C4-2B (cell line): Measurements from ENCODE around the gene PHF24.
"Not testable (repeated sequence)": the region's sequence is repeated elsewhere in the genome, so short reads cannot be mapped to it uniquely, and the experiment has no call there.

Source experiments
- ZFX ChIP-seq: fragments of 450-650 bp; IDR thresholded peaks from 2 replicates; pipeline ENCODE4 v1.6.1; 2017
- TF ChIP-seq, protein P1 (sequence below): fragments of 450-650 bp; conservative IDR thresholded peaks from 2 replicates; pipeline ENCODE4 v1.5.1; 2017; ENCODE audit warnings: mild to moderate bottlenecking

DNA sequence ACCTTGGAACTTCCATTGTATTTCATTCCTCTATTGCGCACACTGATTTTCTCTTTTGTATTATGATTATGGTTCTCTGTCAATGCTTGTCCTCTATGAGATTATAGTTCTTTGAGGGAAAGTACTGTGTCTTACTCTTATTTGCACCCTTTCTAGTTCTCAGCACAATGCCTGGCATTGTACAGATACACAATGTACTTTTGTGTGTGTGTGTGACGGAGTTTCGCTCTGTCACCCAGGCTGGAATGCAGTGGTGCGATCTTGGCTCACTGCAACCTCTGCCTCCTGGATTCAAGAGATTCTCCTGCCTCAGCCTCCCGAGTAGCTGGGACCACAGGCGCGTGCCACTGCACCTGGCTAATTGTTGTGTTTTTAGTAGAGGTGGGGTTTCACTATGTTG is 2.0 kb upstream of the PHF24 start:
- TF ChIP-seq ZFX = not testable (repeated sequence)
- TF ChIP-seq, protein P1, sequence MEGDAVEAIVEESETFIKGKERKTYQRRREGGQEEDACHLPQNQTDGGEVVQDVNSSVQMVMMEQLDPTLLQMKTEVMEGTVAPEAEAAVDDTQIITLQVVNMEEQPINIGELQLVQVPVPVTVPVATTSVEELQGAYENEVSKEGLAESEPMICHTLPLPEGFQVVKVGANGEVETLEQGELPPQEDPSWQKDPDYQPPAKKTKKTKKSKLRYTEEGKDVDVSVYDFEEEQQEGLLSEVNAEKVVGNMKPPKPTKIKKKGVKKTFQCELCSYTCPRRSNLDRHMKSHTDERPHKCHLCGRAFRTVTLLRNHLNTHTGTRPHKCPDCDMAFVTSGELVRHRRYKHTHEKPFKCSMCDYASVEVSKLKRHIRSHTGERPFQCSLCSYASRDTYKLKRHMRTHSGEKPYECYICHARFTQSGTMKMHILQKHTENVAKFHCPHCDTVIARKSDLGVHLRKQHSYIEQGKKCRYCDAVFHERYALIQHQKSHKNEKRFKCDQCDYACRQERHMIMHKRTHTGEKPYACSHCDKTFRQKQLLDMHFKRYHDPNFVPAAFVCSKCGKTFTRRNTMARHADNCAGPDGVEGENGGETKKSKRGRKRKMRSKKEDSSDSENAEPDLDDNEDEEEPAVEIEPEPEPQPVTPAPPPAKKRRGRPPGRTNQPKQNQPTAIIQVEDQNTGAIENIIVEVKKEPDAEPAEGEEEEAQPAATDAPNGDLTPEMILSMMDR = not testable (repeated sequence)
